CD1c-positive myeloid dendritic cell (primary cell): ENCODE results near the gene KCNMA1.

Experiments used
- DNase-seq: peaks from one replicate; pipeline ENCODE4 v3.0.0-alpha.2; 2016; ENCODE audit errors: extremely low spot score

Gene KCNMA1

GRCh38 chr10:77244746-77245145, 392.9 kb downstream of the KCNMA1 start:
- no peak for DNase-seq

GRCh38 chr10:77244286-77244685, 393.3 kb downstream of the KCNMA1 start:
- no peak for DNase-seq

GRCh38 chr10:77241350-77241725, 396.3 kb downstream of the KCNMA1 start:
- no peak for DNase-seq

GRCh38 chr10:77240706-77241349, 396.8 kb downstream of the KCNMA1 start:
- DNase-seq, result no peak

GRCh38 chr10:77240041-77240652, 397.5 kb downstream of the KCNMA1 start:
- DNase-seq, result no peak

GRCh38 chr10:77237120-77237519, 400.5 kb downstream of the KCNMA1 start:
- DNase-seq, result no peak

- DNase-seq, result no peak
Measured at GRCh38 chr10:77236700-77237099, 400.9 kb downstream of the KCNMA1 start.

GRCh38 chr10:77236029-77236428, 401.6 kb downstream of the KCNMA1 start:
- DNase-seq, result no peak

GRCh38 chr10:77234599-77234998, 403.0 kb downstream of the KCNMA1 start:
- DNase-seq, result no peak

- DNase-seq, result no peak
Measured at GRCh38 chr10:77233466-77233865, 404.1 kb downstream of the KCNMA1 start.

GRCh38 chr10:77231884-77232610, 405.6 kb downstream of the KCNMA1 start:
- no peak for DNase-seq

- no peak for DNase-seq
Measured at GRCh38 chr10:77231375-77231774, 406.2 kb downstream of the KCNMA1 start.

- no peak for DNase-seq
Measured at GRCh38 chr10:77230194-77230593, 407.4 kb downstream of the KCNMA1 start.

- no peak for DNase-seq
Measured at GRCh38 chr10:77229704-77230103, 407.9 kb downstream of the KCNMA1 start.

- no peak for DNase-seq
Measured at GRCh38 chr10:77228559-77228958, 409.0 kb downstream of the KCNMA1 start.

- DNase-seq, result no peak
Measured at GRCh38 chr10:77226853-77227565, 410.6 kb downstream of the KCNMA1 start.

GRCh38 chr10:77226452-77226851, 411.2 kb downstream of the KCNMA1 start:
- DNase-seq, result no peak

GRCh38 chr10:77226020-77226419, 411.6 kb downstream of the KCNMA1 start:
- DNase-seq, result no peak

GRCh38 chr10:77223526-77224460, 413.8 kb downstream of the KCNMA1 start:
- no peak for DNase-seq

GRCh38 chr10:77220150-77220549, 417.5 kb downstream of the KCNMA1 start:
- DNase-seq, result no peak

GRCh38 chr10:77219046-77219445, 418.6 kb downstream of the KCNMA1 start:
- no peak for DNase-seq
